Natural killer cell (primary cell): ENCODE results near the gene SIGLEC15. TPM values are rescaled to one million over a fixed set of nuclear protein-coding genes. Genes with fewer than 3 reads are reported as not detected.
A peak's percentile ranks its signal among the peaks of the same experiment; 100 is the strongest.

Experiments used
- ATAC-seq, 3 donors: fragments of 150-1000 bp in 2 of 3; fragments of 200-7000 bp in 1 of 3; cut with Tn5 transposase; 1 replicate in 1 of 3; 2 replicates in 2 of 3; pipeline ENCODE4 v1.10.0; 2021; ENCODE audit warnings: mild to moderate bottlenecking in 2 of 3, moderate library complexity in 2 of 3
- DNase-seq, 2 donors: peaks; one replicate each; pipeline versions ENCODE4 v3.0.0 to v3.0.0-alpha.2; 2013 to 2021; ENCODE audit warnings: mixed read lengths in 1 of 2
- H3K27ac ChIP-seq: one replicate; pipeline ENCODE4 v1.5.1; 2013; ENCODE audit warnings: mild to moderate bottlenecking, low read length
- H3K27me3 ChIP-seq: one replicate; pipeline ENCODE4 v1.6.1; 2013; ENCODE audit warnings: low read length; ENCODE audit not compliant: control insufficient read depth, insufficient read depth
- H3K36me3 ChIP-seq: one replicate; pipeline ENCODE4 v1.6.1; 2013; ENCODE audit warnings: low read length; ENCODE audit not compliant: control insufficient read depth, insufficient read depth
- H3K4me1 ChIP-seq: one replicate; pipeline ENCODE4 v1.6.1; 2013; ENCODE audit warnings: low read length; ENCODE audit not compliant: control insufficient read depth, insufficient read depth
- H3K4me3 ChIP-seq: one replicate; pipeline ENCODE4 v1.5.1; 2013; ENCODE audit warnings: low read length
- H3K9me3 ChIP-seq: one replicate; pipeline ENCODE4 v1.6.1; 2013; ENCODE audit warnings: low read length; ENCODE audit not compliant: control insufficient read depth, insufficient read depth
- H3K27ac Mint-ChIP-seq, 2 donors: one replicate each; pipeline ENCODE4 v1.8.0; 2022; ENCODE audit warnings: mild to moderate bottlenecking in 2 of 2, mixed read lengths in 2 of 2, moderate library complexity in 1 of 2
- H3K27me3 Mint-ChIP-seq, 2 donors: one replicate each; pipeline ENCODE4 v1.8.0; 2022; ENCODE audit warnings: low read depth in 2 of 2, mixed read lengths in 2 of 2
- H3K36me3 Mint-ChIP-seq: one replicate; pipeline ENCODE4 v1.8.0; 2022; ENCODE audit warnings: mixed read lengths
- H3K4me1 Mint-ChIP-seq, 2 donors: one replicate each; pipeline ENCODE4 v1.8.0; 2022; ENCODE audit warnings: mixed read lengths in 2 of 2
- H3K4me3 Mint-ChIP-seq: one replicate; pipeline ENCODE4 v1.8.0; 2022; ENCODE audit warnings: mild to moderate bottlenecking, moderate library complexity, mixed read lengths
- H3K9me3 Mint-ChIP-seq, 2 donors: one replicate each; pipeline ENCODE4 v1.8.0; 2022; ENCODE audit warnings: mixed read lengths in 2 of 2
- CTCF ChIP-seq: fragments of 200-600 bp; IDR thresholded peaks from one replicate; pipeline ENCODE4 v1.8.0; 2022; ENCODE audit warnings: antibody characterized with exemption
- WGBS: methylation state at CpG from one replicate; pipeline ENCODE4 v1.1.7; 2013; ENCODE audit warnings: missing lambda C conversion rate; ENCODE audit not compliant: insufficient coverage; 5-methylcytosine and 5-hydroxymethylcytosine counted together
- intact Hi-C: fragments of 100-400 bp; cut with micrococcal nuclease; formaldehyde crosslinking; loops from one replicate; pipeline ENCODE4 v1.14.2; 2022
- total RNA-seq, 4 donors: library from RNA; stranded (reverse); fragments of 120-200 nt in 1 of 4; gene quantifications; one replicate each; pipeline versions ENCODE4 v1.2.3 to v1.2.4, GENCODE V29; 2013 to 2022

The SIGLEC15 gene
- total RNA-seq, 3 donors from 2014 or later (not counting 1 experiment from before 2014, with no cell fraction given) = not detected

DNA sequence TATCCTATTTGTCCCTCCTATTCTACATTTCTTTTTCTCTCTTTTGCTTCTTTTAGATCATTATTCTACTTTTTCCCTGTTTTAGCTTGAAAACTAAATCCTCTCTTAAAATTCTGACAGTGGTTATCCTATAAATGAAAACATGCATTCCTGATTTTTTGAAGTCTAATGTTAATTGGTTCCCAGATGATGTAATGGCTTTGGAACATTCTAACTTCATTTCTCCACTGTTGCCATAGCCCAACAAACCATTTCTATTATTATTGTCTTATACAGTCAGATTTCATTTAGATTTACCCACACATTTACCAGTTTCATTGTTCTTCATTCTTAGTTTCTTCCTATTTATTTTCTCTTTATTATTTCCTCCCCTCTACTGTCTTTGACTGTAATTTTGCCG lies 36.5 kb downstream of the SIGLEC15 start:
- Histone ChIP-seq H3K4me3 (no peak overlapping the region), H3K9me3 (no peaks in the 10 kb centered on the region), H3K36me3 (peaks cover 89% of the 10 kb centered on the region), H3K4me1 (no peaks in the 10 kb centered on the region), H3K27me3 (no peaks in the 10 kb centered on the region), H3K27ac (no peak overlapping the region)
- H3K27me3 Mint-ChIP-seq = no peaks in the 10 kb centered on the region
- WGBS = 100% methylated on average over 1 of the region's 1 CpG
- no peaks in the 10 kb centered on the region for H3K9me3 Mint-ChIP-seq
- no peak for DNase-seq
- peaks cover 59% of the 10 kb centered on the region for H3K36me3 Mint-ChIP-seq
- TF ChIP-seq CTCF = no peak
- no peak overlapping the region for H3K4me3 Mint-ChIP-seq
- no peak for ATAC-seq
- intact Hi-C loops = no loop called here
- H3K4me1 Mint-ChIP-seq = no peaks in the 10 kb centered on the region
- peak overlapping the region in 1 of 2 donors; percentile 27 for H3K27ac Mint-ChIP-seq

- Mint-ChIP-seq H3K4me1 (no peaks in the 10 kb centered on the region), H3K27ac (peak overlapping the region; percentile 24 to 29), H3K27me3 (no peaks in the 10 kb centered on the region), H3K4me3 (no peak overlapping the region), H3K9me3 (no peaks in the 10 kb centered on the region), H3K36me3 (peaks cover 59% of the 10 kb centered on the region)
- H3K9me3 ChIP-seq = no peaks in the 10 kb centered on the region
- intact Hi-C loops = no loop called here
- H3K27me3 ChIP-seq = no peaks in the 10 kb centered on the region
- no peak for ATAC-seq
- H3K4me1 ChIP-seq = no peaks in the 10 kb centered on the region
- peaks cover 86% of the 10 kb centered on the region for H3K36me3 ChIP-seq
- no peak for DNase-seq
- no CpG with 5 or more reads among the region's 1 CpG for WGBS
- H3K27ac ChIP-seq = no peak overlapping the region
- TF ChIP-seq CTCF = no peak
- H3K4me3 ChIP-seq = no peak overlapping the region
Measured at GRCh38 chr18:45863469-45863868, 38.0 kb downstream of the SIGLEC15 start.

GRCh38 chr18:45864081-45864480 lies 38.6 kb downstream of the SIGLEC15 start:
- Mint-ChIP-seq H3K4me1 (peaks cover 0 to under 1% of the 10 kb centered on the region in 2 donors), H3K9me3 (no peaks in the 10 kb centered on the region), H3K36me3 (peaks cover 59% of the 10 kb centered on the region), H3K27me3 (no peaks in the 10 kb centered on the region), H3K4me3 (no peak overlapping the region), H3K27ac (peak overlapping the region; percentile 29 to 44)
- H3K36me3 ChIP-seq = peaks cover 80% of the 10 kb centered on the region
- 98% methylated on average over 4 of the region's 5 CpGs for WGBS
- no peaks in the 10 kb centered on the region for H3K4me1 ChIP-seq
- no peak for ATAC-seq
- no peaks in the 10 kb centered on the region for H3K9me3 ChIP-seq
- no peak for DNase-seq
- no peaks in the 10 kb centered on the region for H3K27me3 ChIP-seq
- intact Hi-C loops = no loop called here
- no peak for TF ChIP-seq CTCF
- no peak overlapping the region for H3K27ac ChIP-seq
- no peak overlapping the region for H3K4me3 ChIP-seq

GRCh38 chr18:45865466-45865865 lies 40.0 kb downstream of the SIGLEC15 start:
- Mint-ChIP-seq H3K27ac (no peak overlapping the region), H3K27me3 (no peaks in the 10 kb centered on the region), H3K36me3 (peaks cover 54% of the 10 kb centered on the region), H3K4me3 (no peak overlapping the region), H3K4me1 (peaks cover 0 to 7% of the 10 kb centered on the region in 2 donors), H3K9me3 (no peaks in the 10 kb centered on the region)
- DNase-seq (no peak), ATAC-seq (no peak)
- H3K27me3 ChIP-seq = no peaks in the 10 kb centered on the region
- intact Hi-C loops = no loop called here
- whole genome bisulfite sequencing = 98% methylated on average over 5 of the region's 5 CpGs
- no peaks in the 10 kb centered on the region for H3K9me3 ChIP-seq
- H3K4me1 ChIP-seq = no peaks in the 10 kb centered on the region
- no peak overlapping the region for H3K27ac ChIP-seq
- no peak for TF ChIP-seq CTCF
- H3K36me3 ChIP-seq = peaks cover 76% of the 10 kb centered on the region
- H3K4me3 ChIP-seq = no peak overlapping the region
